NCI-H1694 (cell line): Measurements from ENCODE around the gene MIGA1.
"Not testable (repeated sequence)": the region's sequence is repeated elsewhere in the genome, so short reads cannot be mapped to it uniquely, and the experiment has no call there.

Experiments
- DNase-seq: peaks from one replicate; lab custom pipeline; 2025; lab: John Stamatoyannopoulos, UW

MIGA1 gene

DNA sequence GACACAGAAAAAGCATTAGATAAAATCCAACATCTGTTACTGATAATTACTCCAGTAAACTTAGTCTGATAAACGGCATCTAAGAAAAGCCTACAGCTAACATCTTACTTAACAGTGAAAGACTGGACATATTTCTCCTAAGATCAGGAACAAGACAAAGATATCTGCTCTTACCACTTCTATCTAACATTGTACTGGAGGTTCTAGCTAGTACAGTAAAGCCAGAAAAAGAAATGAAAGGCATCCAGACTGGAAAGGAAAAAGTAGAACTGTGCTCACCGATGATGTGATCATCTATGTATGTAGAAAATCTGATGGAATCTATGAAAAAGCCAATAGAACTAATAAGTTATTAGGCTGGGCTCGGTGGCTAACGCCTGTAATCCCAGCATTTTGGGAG, 130.7 kb downstream of the MIGA1 start:
- DNase-seq: no peak

DNA sequence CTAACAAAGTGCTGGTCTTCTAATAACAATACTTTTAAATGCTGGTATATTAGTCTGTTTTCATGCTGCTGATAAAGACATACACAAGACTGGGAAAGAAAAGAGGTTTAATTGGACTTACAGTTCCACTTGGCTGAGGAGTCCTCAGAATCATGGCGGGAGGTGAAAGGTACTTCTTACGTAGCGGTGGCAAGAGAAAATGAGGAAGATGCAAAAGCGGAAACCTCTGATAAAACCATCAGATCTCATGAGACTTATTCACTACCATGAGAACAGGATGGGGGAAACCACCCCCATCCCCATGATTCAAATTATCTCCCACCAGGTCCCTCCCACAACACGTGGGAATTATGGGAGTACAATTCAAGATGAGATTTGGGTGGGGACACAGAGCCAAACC, 139.5 kb downstream of the MIGA1 start:
- DNase-seq: not testable (repeated sequence)

DNA sequence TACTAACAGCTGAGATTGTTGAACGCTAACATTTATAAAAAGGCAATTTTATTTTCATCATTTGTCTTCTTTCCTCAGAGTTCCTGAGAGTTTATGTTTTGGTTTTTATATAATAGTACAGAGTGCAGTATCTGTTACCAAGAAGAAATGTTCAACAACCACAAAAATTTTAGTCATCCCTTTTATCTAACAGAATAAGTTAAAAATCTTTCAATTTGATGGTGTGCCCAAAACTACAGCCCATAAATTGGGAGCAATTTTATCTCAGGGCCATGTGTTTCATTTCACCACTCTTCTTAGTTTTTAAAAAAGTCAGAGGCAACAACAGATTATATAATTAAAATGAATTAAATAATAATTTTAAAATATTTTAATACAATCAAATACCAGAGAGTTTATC, 146.1 kb downstream of the MIGA1 start:
- DNase-seq: no peak

DNA sequence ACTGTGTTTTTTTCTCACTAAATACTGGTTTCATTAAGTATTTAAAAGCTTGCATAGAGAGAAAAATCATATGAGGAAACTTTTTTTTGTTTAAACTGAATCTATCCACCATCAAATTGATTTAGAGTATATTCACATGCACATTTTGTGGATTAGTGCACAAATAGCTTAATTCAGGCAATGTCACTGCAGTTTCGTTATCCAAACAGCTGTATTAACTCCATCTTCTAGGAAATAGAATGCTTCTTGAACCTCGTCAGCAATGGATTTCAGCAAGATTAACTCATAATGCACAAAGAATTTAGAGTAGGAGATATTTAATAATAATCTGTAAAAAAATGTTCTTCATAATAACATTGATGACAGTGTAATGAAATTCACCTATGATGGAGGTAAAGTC, 146.5 kb downstream of the MIGA1 start:
- no peak for DNase-seq

DNA sequence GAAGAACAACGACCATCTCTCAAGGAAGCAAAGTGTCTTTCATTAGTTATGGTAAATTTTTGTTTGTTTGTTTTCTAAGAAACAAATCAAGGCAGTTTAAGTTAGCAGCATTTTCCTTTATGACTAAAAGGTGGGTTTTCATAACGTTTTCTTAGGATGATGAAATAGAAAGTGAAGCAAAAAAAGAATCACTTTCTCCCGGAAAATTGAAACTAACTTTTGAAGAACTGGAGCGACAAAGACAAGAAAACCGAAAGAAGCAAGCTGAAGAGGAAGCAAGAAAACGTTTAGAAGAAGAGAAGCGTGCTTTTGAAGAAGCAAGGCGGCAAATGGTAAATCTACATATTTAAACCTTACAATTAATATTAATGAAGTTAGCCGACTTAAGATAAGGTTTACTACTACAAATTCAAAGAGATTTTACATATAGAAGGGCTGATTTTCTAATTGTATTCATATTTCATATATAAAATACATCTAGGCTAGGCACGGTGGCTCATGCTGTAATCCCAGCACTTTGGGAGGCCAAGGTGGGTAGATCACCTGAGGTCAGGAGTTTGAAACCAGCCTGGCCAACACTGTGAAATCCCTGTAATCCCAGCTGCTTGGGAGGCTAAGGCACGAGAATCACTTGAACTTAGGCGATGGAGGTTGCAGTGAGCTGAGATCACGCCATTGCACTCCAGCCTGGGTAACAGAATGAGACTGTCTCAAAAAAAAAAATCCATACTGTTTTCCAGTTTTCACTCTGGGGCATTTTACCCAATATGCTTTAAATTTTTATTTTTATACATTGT, 147.3 kb downstream of the MIGA1 start:
- no peak for DNase-seq

DNA sequence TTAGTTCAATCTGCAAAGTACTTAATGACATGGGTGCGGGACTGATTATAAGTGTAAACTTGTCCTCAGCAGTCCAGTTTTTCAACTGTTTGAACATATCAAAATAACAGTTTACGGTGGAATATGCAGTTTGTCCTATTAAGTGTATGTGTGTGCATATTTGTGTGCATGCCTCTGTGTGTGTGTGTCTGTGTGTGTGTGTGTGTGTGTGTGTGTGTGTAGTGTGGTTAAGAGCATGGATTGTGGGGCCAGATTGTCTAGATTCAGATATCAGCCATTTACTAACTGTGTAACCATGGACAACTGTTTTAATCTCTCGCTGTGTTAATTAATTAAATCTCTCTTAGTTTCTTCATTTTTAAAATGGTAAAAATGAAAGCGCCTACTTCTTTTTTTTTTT, 148.0 kb downstream of the MIGA1 start:
- no peak for DNase-seq
